Endothelial cell of umbilical vein (primary cell): ENCODE data around the gene SFTPB. TPM values are rescaled to one million over a fixed set of nuclear protein-coding genes. Genes with fewer than 3 reads are reported as not detected.
"Not testable (repeated sequence)": the region's sequence is repeated elsewhere in the genome, so short reads cannot be mapped to it uniquely, and the experiment has no call there.

Experiments
- BruUV-seq: library from RNA; stranded (reverse); fragments of 400-500 nt; replicated peaks from 2 replicates; lab custom pipeline; 2021; lab: Mats Ljungman, UMichigan
- CTCF ChIA-PET: fragments of 300-600, 350-600 bp; sonication (Branson Sonifier 250); formaldehyde crosslinking; loops from one replicate; lab custom pipeline; 2021; ENCODE audit warnings: antibody characterized with exemption, inconsistent platforms; lab: Charles Lee
- POLR2A ChIA-PET: fragments of 300-600, 350-600 bp; sonication (Branson Sonifier 250); formaldehyde crosslinking; loops from one replicate; lab custom pipeline; 2021; ENCODE audit warnings: antibody characterized with exemption, inconsistent platforms; lab: Charles Lee
- DNase-seq: peaks from one replicate; pipeline ENCODE4 v3.0.0-alpha.2; 2011; ENCODE audit warnings: low read depth, low spot score
- FAIRE-seq: peaks from 2 replicates; lab custom pipeline; 2011; peaks lifted over from hg19 to GRCh38; lab: Jason Lieb, UNC
- H2AFZ ChIP-seq: 2 replicates; pipeline ENCODE4 v1.6.0; 2012; ENCODE audit warnings: low read depth, low read length, control low read depth, inconsistent platforms
- H3K27ac ChIP-seq: 2 replicates; pipeline ENCODE4 v1.5.1; 2011; ENCODE audit warnings: low read depth, mild to moderate bottlenecking, control low read depth, low read length, moderate library complexity; ENCODE audit not compliant: insufficient read depth
- H3K27me3 ChIP-seq, 2 experiments: 2 replicates each; pipeline versions ENCODE4 v1.6.0 to v1.6.1; 2011; ENCODE audit warnings: low read length in 2 of 2, mixed read lengths in 1 of 2; ENCODE audit not compliant: control insufficient read depth in 2 of 2, insufficient read depth in 2 of 2
- H3K36me3 ChIP-seq, 2 experiments: 2 replicates in 1 of 2; 3 replicates in 1 of 2; pipeline ENCODE4 v1.5.1; 2011; ENCODE audit warnings: low read length in 2 of 2, mild to moderate bottlenecking in 1 of 2, moderate library complexity in 1 of 2; ENCODE audit not compliant: control insufficient read depth in 2 of 2, insufficient read depth in 2 of 2; ENCODE audit errors: extremely low read depth in 1 of 2
- H3K4me1 ChIP-seq: 3 replicates; pipeline ENCODE4 v1.5.1; 2011; ENCODE audit warnings: mild to moderate bottlenecking, low read length; ENCODE audit not compliant: control insufficient read depth, insufficient read depth; ENCODE audit errors: extremely low read depth
- H3K4me2 ChIP-seq: 2 replicates; pipeline ENCODE4 v1.6.1; 2011; ENCODE audit warnings: low read length, control low read depth, mixed read lengths; ENCODE audit not compliant: insufficient read depth
- H3K4me3 ChIP-seq, 3 experiments: fragments of 200-600 bp in 1 of 3; sonication (generic), shearing (Covaris generic) in 1 of 3; replicated peaks in 1 of 3; 2 replicates each; pipeline ENCODE4 v1.5.1; 2011 to 2016; ENCODE audit warnings: control low read depth in 3 of 3, low read length in 3 of 3, mild to moderate bottlenecking in 2 of 3, inconsistent platforms in 1 of 3, low read depth in 1 of 3, moderate library complexity in 1 of 3; ENCODE audit not compliant: insufficient read depth in 1 of 3
- H3K79me2 ChIP-seq: 2 replicates; pipeline ENCODE4 v1.6.0; 2012; ENCODE audit warnings: low read length, inconsistent platforms; ENCODE audit not compliant: control insufficient read depth, insufficient read depth
- H3K9ac ChIP-seq: replicated peaks from 2 replicates; pipeline ENCODE3; 2011; ENCODE audit warnings: low read length, control low read depth; ENCODE audit not compliant: insufficient read depth; ENCODE audit errors: extremely low read depth
- H3K9me1 ChIP-seq: replicated peaks from 3 replicates; pipeline ENCODE4 v1.6.0; 2011; ENCODE audit warnings: mild to moderate bottlenecking, low read length; ENCODE audit not compliant: control insufficient read depth, insufficient read depth; ENCODE audit errors: extremely low read depth
- H3K9me3 ChIP-seq: replicated peaks from 2 replicates; pipeline ENCODE4 v1.5.1; 2012; ENCODE audit warnings: low read length, inconsistent platforms; ENCODE audit not compliant: control insufficient read depth, insufficient read depth
- H4K20me1 ChIP-seq: replicated peaks from 2 replicates; pipeline ENCODE3; 2011; ENCODE audit warnings: mild to moderate bottlenecking, low read length; ENCODE audit not compliant: control insufficient read depth, insufficient read depth; ENCODE audit errors: extremely low read depth
- CTCF ChIP-seq, 2 donors: IDR thresholded peaks; 1 replicate in 1 of 2; 2 replicates in 1 of 2; pipeline ENCODE4 v1.5.1; 2011; ENCODE audit warnings: low read length in 2 of 2, mild to moderate bottlenecking in 2 of 2, moderate library complexity in 2 of 2, control low read depth in 1 of 2, inconsistent platforms in 1 of 2, low read depth in 1 of 2; ENCODE audit not compliant: insufficient read depth in 1 of 2; ENCODE audit errors: extremely low read depth in 1 of 2
- EZH2 ChIP-seq: IDR thresholded peaks from 2 replicates; pipeline ENCODE4 v1.6.1; 2012; ENCODE audit warnings: borderline replicate concordance, low read depth, mild to moderate bottlenecking, moderate library complexity, low read length, inconsistent platforms; ENCODE audit not compliant: severe bottlenecking
- FOS ChIP-seq: IDR thresholded peaks from 2 replicates; pipeline ENCODE4 v1.6.1; 2011; ENCODE audit warnings: mild to moderate bottlenecking, low read length, moderate library complexity, borderline replicate concordance; ENCODE audit not compliant: insufficient read depth
- GATA2 ChIP-seq: IDR thresholded peaks from 2 replicates; pipeline ENCODE4 v1.7.0; 2011; ENCODE audit warnings: low read depth, mild to moderate bottlenecking, moderate library complexity, mixed read lengths, low read length; ENCODE audit not compliant: insufficient read length, insufficient read depth
- JUN ChIP-seq: IDR thresholded peaks from 2 replicates; pipeline ENCODE4 v1.6.1; 2011; ENCODE audit warnings: borderline replicate concordance, low read depth; ENCODE audit not compliant: insufficient read length, insufficient read depth
- MAX ChIP-seq: IDR thresholded peaks from 2 replicates; pipeline ENCODE4 v1.6.1; 2011; ENCODE audit not compliant: insufficient read depth, insufficient read length
- MYC ChIP-seq: IDR thresholded peaks from one replicate; pipeline ENCODE4 v1.6.1; 2011; ENCODE audit warnings: mild to moderate bottlenecking, low read depth, low read length
- POLR2A ChIP-seq: IDR thresholded peaks from 2 replicates; pipeline ENCODE4 v1.6.1; 2012; ENCODE audit warnings: low read depth, mild to moderate bottlenecking, control low read depth, low read length
- POLR2AphosphoS5 ChIP-seq: IDR thresholded peaks from 2 replicates; pipeline ENCODE4 v1.6.1; 2012; ENCODE audit warnings: low read depth, mild to moderate bottlenecking, control low read depth, low read length, moderate library complexity; ENCODE audit not compliant: insufficient read depth
- dilution Hi-C: fragments of 300-500 bp; cut with MboI; formaldehyde crosslinking; loops from one replicate; pipeline ENCODE4 v1.15.0; 2019; ENCODE audit warnings: low sequenced_read_pairs; ENCODE audit not compliant: extremely low pct_ligation_motif_present
- intact Hi-C: fragments of 100-400 bp; cut with micrococcal nuclease; formaldehyde crosslinking; loops from one replicate; pipeline ENCODE4 v1.10.0; 2022
- polyA plus RNA-seq, 4 experiments: library from polyadenylated mRNA; depleted of rRNA in 3 of 4; stranded (reverse) in 3 of 4; unstranded in 1 of 4; fragments of >200 nt; gene quantifications; 2 replicates each; pipeline versions ENCODE4 v1.2.1 to v1.2.3, GENCODE V29; 2011 to 2012; ENCODE audit warnings: missing spikeins in 1 of 4
- total RNA-seq: library from RNA; stranded (reverse); gene quantifications from 2 replicates; pipeline ENCODE4 v1.2.3, GENCODE V29; 2021

The SFTPB gene
- total and polyA plus RNA-seq, 2 donors (not counting 3 experiments of a cell fraction or from before 2014, with no cell fraction given) = not detected

GRCh38 chr2:85660725-85661124 is 7.3 kb downstream of the SFTPB start:
- Histone ChIP-seq H3K27ac (peak overlapping the region; percentile 22), H3K9ac (no peak overlapping the region), H3K9me3 (no peaks in the 10 kb centered on the region), H3K4me3 (no peak overlapping the region), H4K20me1 (no peaks in the 10 kb centered on the region), H3K79me2 (no peaks in the 10 kb centered on the region), H2AFZ (no peak overlapping the region), H3K4me1 (peaks cover 23% of the 10 kb centered on the region), H3K27me3 (no peaks in the 10 kb centered on the region), H3K36me3 (peaks cover 0 to 6% of the 10 kb centered on the region in 2 experiments), H3K9me1 (no peaks in the 10 kb centered on the region), H3K4me2 (no peak overlapping the region)
- no TSS peak for BruUV-seq
- CTCF ChIA-PET = interaction anchor here (0.6 to 5.3 kb wide), 10 partner anchors 9 to 171 kb away, joined by 3 to 54 read pairs (median 4); no protein-coding TSS in a partner anchor
- TF ChIP-seq FOS (no peak), MAX (no peak), EZH2 (no peak), GATA2 (no peak), MYC (no peak), CTCF (IDR thresholded peaks at IDR 0.05; ENCODE audit: extremely low read depth in 1 of 2, insufficient read depth in 1 of 2, low read depth in 1 of 2, low read length in 2 of 2) (no peak), JUN (no peak), POLR2A (no peak), POLR2AphosphoS5 (no peak)
- no peak for FAIRE-seq
- intact Hi-C loops (no loop called here), dilution Hi-C loops (no loop called here)
- POLR2A ChIA-PET = interaction anchor here (0.6 kb wide), 2 partner anchors 38 to 48 kb away, joined by 5 to 6 read pairs; no protein-coding TSS in a partner anchor
- DNase-seq = no peak

GRCh38 chr2:85660301-85660700 is 7.7 kb downstream of the SFTPB start:
- H3K4me1 ChIP-seq = peaks cover 23% of the 10 kb centered on the region
- CTCF ChIA-PET = interaction anchor here (0.7 to 5.3 kb wide), 10 partner anchors 8 to 171 kb away, joined by 3 to 54 read pairs (median 4); no protein-coding TSS in a partner anchor

More at GRCh38 chr2:85660301-85660700, 7.7 kb downstream of the SFTPB start:
- H3K36me3 ChIP-seq, intact Hi-C loops, H2AFZ ChIP-seq, H3K4me2 ChIP-seq, H3K27ac ChIP-seq, H3K9me1 ChIP-seq, H3K9me3 ChIP-seq, H3K4me3 ChIP-seq, FAIRE-seq, BruUV-seq, DNase-seq, H4K20me1 ChIP-seq, H3K79me2 ChIP-seq, H3K9ac ChIP-seq, H3K27me3 ChIP-seq, dilution Hi-C loops: not testable (repeated sequence)
- POLR2A ChIA-PET = interaction anchor here (0.6 kb wide), 1 partner anchor 48 kb away, joined by 5 read pairs; no protein-coding TSS in a partner anchor
